OCI-LY3 (cell line): ENCODE results near the gene AMPD2.

Experiments
- H2AFZ ChIP-seq: fragments of 200-600, 300-600 bp; shearing (Covaris generic); 2 replicates; pipeline ENCODE4 v1.6.0; 2014; ENCODE audit warnings: antibody characterized with exemption, low read depth, low read length
- H3K27ac ChIP-seq: fragments of 200-600, 300-600 bp; sonication (generic); 2 replicates; pipeline ENCODE4 v1.5.1; 2014; ENCODE audit warnings: mild to moderate bottlenecking, low read length, moderate library complexity, mixed read lengths
- H3K27me3 ChIP-seq: fragments of 200-600, 300-600 bp; sonication (generic); 2 replicates; pipeline ENCODE4 v1.6.1; 2014; ENCODE audit warnings: low read depth, low read length, mixed read lengths
- H3K36me3 ChIP-seq: fragments of 200-600, 300-600 bp; sonication (generic); replicated peaks from 2 replicates; pipeline ENCODE3; 2014; ENCODE audit warnings: low read depth, low read length, mixed read lengths
- H3K4me1 ChIP-seq: fragments of 300-600, 200-600 bp; sonication (generic); 2 replicates; pipeline ENCODE4 v1.6.1; 2014; ENCODE audit warnings: low read length, mixed read lengths
- H3K4me2 ChIP-seq: fragments of 200-600, 300-600 bp; sonication (generic); 2 replicates; pipeline ENCODE4 v1.6.1; 2014; ENCODE audit warnings: low read length, mixed read lengths
- H3K4me3 ChIP-seq: fragments of 300-600, 200-600 bp; sonication (generic); 2 replicates; pipeline ENCODE4 v1.5.1; 2014; ENCODE audit warnings: antibody characterized with exemption, mild to moderate bottlenecking, low read length, moderate library complexity
- H3K79me2 ChIP-seq: fragments of 300-600, 200-600 bp; shearing (Covaris generic); 2 replicates; pipeline ENCODE4 v1.6.1; 2014; ENCODE audit warnings: mild to moderate bottlenecking, low read length, mixed read lengths
- H3K9ac ChIP-seq: fragments of 300-600, 200-600 bp; shearing (Covaris generic); 2 replicates; pipeline ENCODE4 v1.6.0; 2014; ENCODE audit warnings: mild to moderate bottlenecking, low read length, moderate library complexity
- H3K9me3 ChIP-seq: fragments of 200-600, 300-600 bp; shearing (Covaris generic); 2 replicates; pipeline ENCODE4 v1.6.1; 2014; ENCODE audit warnings: low read length, mixed read lengths; ENCODE audit not compliant: insufficient read depth
- H4K20me1 ChIP-seq: fragments of 200-600, 300-600 bp; sonication (generic); 2 replicates; pipeline ENCODE4 v1.6.1; 2016; ENCODE audit warnings: low read length, mixed read lengths; ENCODE audit not compliant: insufficient read depth
- EZH2phosphoT487 ChIP-seq: fragments of 200-600 bp; shearing (Covaris generic); IDR thresholded peaks from 2 replicates; pipeline ENCODE4 v1.6.1; 2018; ENCODE audit warnings: antibody characterized with exemption, mixed run types, low read depth
- TF ChIP-seq, protein P1 (sequence below): fragments of 200-600, 300-600 bp; sonication (generic); IDR thresholded peaks from 2 replicates; pipeline ENCODE4 v1.5.1; 2014; ENCODE audit warnings: antibody characterized with exemption, low read length, low read depth

AMPD2 gene

DNA sequence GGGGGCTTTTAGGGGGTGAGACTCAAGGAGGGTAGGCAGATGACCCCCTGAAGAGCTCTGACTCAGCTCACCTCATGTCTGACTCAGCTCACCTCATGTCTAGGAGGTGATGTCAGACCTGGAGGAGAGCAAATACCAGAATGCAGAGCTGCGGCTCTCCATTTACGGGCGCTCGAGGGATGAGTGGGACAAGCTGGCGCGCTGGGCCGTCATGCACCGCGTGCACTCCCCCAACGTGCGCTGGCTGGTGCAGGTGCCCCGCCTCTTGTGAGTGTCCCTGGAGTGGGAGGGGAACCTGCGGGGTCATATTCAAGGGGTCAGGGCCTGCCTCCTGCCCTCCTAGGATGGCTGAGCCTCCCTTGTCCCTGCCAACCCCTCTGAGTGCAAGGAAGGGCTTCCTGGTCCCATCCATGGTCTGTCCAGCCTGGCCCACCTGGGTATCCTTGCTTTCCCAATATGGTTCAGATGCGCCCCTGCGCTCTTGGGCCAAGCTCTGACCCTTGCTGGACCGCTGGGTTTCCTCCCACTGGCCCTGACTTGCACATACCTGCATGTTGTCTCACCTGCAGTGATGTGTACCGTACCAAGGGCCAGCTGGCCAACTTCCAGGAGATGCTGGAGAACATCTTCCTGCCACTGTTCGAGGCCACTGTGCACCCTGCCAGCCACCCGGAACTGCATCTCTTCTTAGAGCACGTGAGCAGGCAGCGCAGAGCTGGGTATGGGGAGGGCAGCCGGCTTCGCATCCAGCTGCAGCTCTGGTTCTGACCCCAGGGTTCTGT is 9.1 kb downstream of the AMPD2 start:
- Histone ChIP-seq H3K4me1 (no peaks in the 10 kb centered on the region), H3K27me3 (no peaks in the 10 kb centered on the region), H3K9ac (no peak overlapping the region), H3K4me3 (no peak overlapping the region), H3K36me3 (peaks cover 8% of the 10 kb centered on the region), H3K27ac (no peak overlapping the region), H3K9me3 (no peaks in the 10 kb centered on the region), H3K79me2 (peaks cover 9% of the 10 kb centered on the region; the same call in 1 of the 2 replicates), H4K20me1 (peaks cover 2% of the 10 kb centered on the region; the same call in 1 of the 2 replicates), H3K4me2 (no peak overlapping the region), H2AFZ (no peak overlapping the region)
- TF ChIP-seq, protein P1, sequence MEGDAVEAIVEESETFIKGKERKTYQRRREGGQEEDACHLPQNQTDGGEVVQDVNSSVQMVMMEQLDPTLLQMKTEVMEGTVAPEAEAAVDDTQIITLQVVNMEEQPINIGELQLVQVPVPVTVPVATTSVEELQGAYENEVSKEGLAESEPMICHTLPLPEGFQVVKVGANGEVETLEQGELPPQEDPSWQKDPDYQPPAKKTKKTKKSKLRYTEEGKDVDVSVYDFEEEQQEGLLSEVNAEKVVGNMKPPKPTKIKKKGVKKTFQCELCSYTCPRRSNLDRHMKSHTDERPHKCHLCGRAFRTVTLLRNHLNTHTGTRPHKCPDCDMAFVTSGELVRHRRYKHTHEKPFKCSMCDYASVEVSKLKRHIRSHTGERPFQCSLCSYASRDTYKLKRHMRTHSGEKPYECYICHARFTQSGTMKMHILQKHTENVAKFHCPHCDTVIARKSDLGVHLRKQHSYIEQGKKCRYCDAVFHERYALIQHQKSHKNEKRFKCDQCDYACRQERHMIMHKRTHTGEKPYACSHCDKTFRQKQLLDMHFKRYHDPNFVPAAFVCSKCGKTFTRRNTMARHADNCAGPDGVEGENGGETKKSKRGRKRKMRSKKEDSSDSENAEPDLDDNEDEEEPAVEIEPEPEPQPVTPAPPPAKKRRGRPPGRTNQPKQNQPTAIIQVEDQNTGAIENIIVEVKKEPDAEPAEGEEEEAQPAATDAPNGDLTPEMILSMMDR, result no peak
- TF ChIP-seq EZH2phosphoT487, result no peak

DNA sequence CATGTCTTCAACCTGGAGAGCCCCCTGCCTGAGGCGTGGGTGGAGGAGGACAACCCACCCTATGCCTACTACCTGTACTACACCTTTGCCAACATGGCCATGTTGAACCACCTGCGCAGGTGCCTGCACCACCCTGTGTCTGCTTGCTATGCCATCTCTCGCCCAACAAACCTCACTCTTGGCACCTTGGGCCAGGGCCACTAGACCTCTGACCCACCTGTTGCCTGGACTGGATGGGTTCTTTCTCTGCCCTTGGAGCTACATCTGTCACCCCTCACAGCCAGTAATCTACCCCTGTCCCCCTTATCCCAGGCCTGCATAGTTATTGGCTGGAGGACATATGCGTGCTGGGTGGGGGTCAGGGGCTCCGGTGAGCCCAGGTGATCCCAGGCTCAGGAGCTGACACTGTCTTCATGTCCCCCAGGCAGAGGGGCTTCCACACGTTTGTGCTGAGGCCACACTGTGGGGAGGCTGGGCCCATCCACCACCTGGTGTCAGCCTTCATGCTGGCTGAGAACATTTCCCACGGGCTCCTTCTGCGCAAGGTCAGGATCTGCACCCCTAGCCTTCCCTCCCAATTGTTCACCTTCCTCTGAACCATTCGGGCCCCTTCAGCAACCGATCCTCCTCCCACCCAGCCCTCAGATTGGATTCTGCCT is 9.9 kb downstream of the AMPD2 start:
- Histone ChIP-seq H3K27ac (no peak overlapping the region), H3K27me3 (no peaks in the 10 kb centered on the region), H3K9ac (no peak overlapping the region), H4K20me1 (no peaks in the 10 kb centered on the region), H2AFZ (no peak overlapping the region), H3K4me1 (peaks cover 4% of the 10 kb centered on the region), H3K4me2 (no peak overlapping the region), H3K4me3 (no peak overlapping the region), H3K9me3 (no peaks in the 10 kb centered on the region), H3K36me3 (peaks cover 8% of the 10 kb centered on the region), H3K79me2 (peaks cover 4% of the 10 kb centered on the region; the same call in 1 of the 2 replicates)
- TF ChIP-seq, protein P1, result no peak
- no peak for TF ChIP-seq EZH2phosphoT487

DNA sequence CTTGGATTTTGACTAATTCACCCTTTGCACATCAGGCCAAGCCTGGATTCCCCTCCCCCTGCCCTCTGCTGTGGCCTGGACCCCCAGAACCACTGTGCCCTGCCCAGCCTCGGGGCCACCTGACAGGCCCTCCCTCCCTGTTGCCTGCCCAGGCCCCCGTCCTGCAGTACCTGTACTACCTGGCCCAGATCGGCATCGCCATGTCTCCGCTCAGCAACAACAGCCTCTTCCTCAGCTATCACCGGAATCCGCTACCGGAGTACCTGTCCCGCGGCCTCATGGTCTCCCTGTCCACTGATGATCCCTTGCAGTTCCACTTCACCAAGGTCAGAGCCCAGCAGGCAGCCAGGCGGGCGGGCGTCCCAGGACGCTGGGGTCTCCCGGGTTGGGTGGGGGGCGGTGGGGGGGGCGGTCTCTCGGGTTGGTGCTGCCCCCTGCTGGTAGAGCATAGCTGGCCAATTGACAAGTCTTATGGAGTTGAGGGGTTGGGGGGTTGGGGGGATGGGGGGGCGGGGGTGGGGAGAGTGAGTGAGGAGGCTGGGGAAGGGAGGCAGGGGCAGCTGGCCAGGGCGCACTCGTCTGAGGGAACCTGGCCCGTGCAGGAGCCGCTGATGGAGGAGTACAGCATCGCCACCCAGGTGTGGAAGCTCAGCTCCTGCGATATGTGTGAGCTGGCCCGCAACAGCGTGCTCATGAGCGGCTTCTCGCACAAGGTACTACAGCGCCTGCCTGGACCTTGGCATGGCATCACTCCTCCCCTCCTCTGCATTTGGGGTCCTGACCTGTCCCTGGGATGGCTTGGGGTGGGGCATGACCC is 10.7 kb downstream of the AMPD2 start:
- no peak overlapping the region for H3K9ac ChIP-seq
- TF ChIP-seq, protein P1, result no peak
- no peak for TF ChIP-seq EZH2phosphoT487
- H3K4me3 ChIP-seq, result no peak overlapping the region
- peaks cover 8% of the 10 kb centered on the region for H3K36me3 ChIP-seq
- H3K4me1 ChIP-seq, result peaks cover 12% of the 10 kb centered on the region
- H3K4me2 ChIP-seq, result no peak overlapping the region
- H3K9me3 ChIP-seq, result no peaks in the 10 kb centered on the region
- H3K27me3 ChIP-seq, result no peaks in the 10 kb centered on the region
- no peak overlapping the region for H2AFZ ChIP-seq
- H3K27ac ChIP-seq, result no peak overlapping the region
- H3K79me2 ChIP-seq, result no peaks in the 10 kb centered on the region
- no peaks in the 10 kb centered on the region for H4K20me1 ChIP-seq
